Brain microvascular endothelial cell (primary cell): ENCODE measurements around the gene PNPLA7.

ENCODE experiments used
- DNase-seq: peaks from one replicate; pipeline ENCODE4 v3.0.0-alpha.2; 2020
- H3K27ac ChIP-seq: fragments of 250-450 bp; sonication (Bioruptor Pico); 2 replicates; pipeline ENCODE4 v1.5.1; 2020; ENCODE audit warnings: mild to moderate bottlenecking, moderate library complexity
- H3K27me3 ChIP-seq: fragments of 250-450 bp; sonication (Bioruptor Pico); replicated peaks from 2 replicates; pipeline ENCODE4 v1.5.1; 2020; ENCODE audit warnings: mild to moderate bottlenecking
- H3K36me3 ChIP-seq: fragments of 250-450 bp; sonication (Bioruptor Pico); replicated peaks from 2 replicates; pipeline ENCODE4 v1.5.1; 2020; ENCODE audit warnings: mild to moderate bottlenecking
- H3K4me3 ChIP-seq: 2 replicates; pipeline ENCODE4 v1.5.1; 2011; ENCODE audit warnings: low read depth, mild to moderate bottlenecking, control low read depth, low read length, moderate library complexity
- CTCF ChIP-seq: IDR thresholded peaks from 2 replicates; pipeline ENCODE4 v1.5.1; 2011; ENCODE audit warnings: low read depth, mild to moderate bottlenecking, moderate library complexity, low read length, control low read depth, inconsistent platforms; ENCODE audit errors: missing control alignments
- in situ Hi-C: cut with HindIII; loops from 2 replicates; pipeline ENCODE4 v1.10.0; 2017; ENCODE audit warnings: low sequenced_read_pairs, low pct_ligation_motif_present

The PNPLA7 gene

GRCh38 chr9:137449081-137449844, 100.9 kb downstream of the PNPLA7 start:
- peaks cover 26% of the 10 kb centered on the region for H3K36me3 ChIP-seq
- H3K27ac ChIP-seq: no peak overlapping the region
- H3K27me3 ChIP-seq: no peaks in the 10 kb centered on the region
- in situ Hi-C loops: no loop called here
- H3K4me3 ChIP-seq: no peak overlapping the region
- no peak for TF ChIP-seq CTCF
- no peak for DNase-seq

- in situ Hi-C loops: no loop called here
- Histone ChIP-seq H3K27ac (no peak overlapping the region), H3K27me3 (no peaks in the 10 kb centered on the region), H3K4me3 (no peak overlapping the region), H3K36me3 (peaks cover 25% of the 10 kb centered on the region)
- TF ChIP-seq CTCF: no peak
- DNase-seq: no peak
Observed at GRCh38 chr9:137448602-137448962, 101.6 kb downstream of the PNPLA7 start.

GRCh38 chr9:137447722-137448601, 102.2 kb downstream of the PNPLA7 start:
- in situ Hi-C loops: no loop called here

GRCh38 chr9:137446851-137447471, 103.2 kb downstream of the PNPLA7 start:
- peaks cover 15% of the 10 kb centered on the region for H3K36me3 ChIP-seq
- no peak overlapping the region for H3K4me3 ChIP-seq
- TF ChIP-seq CTCF: no peak
- DNase-seq: no peak
- no peak overlapping the region for H3K27ac ChIP-seq
- H3K27me3 ChIP-seq: no peaks in the 10 kb centered on the region
- in situ Hi-C loops: no loop called here

More at GRCh38 chr9:137447722-137448601, 102.2 kb downstream of the PNPLA7 start:
- H3K27me3 ChIP-seq: no peaks in the 10 kb centered on the region
- DNase-seq: no peak
- peaks cover 20% of the 10 kb centered on the region for H3K36me3 ChIP-seq
- no peak overlapping the region for H3K4me3 ChIP-seq
- no peak overlapping the region for H3K27ac ChIP-seq
- TF ChIP-seq CTCF: no peak

GRCh38 chr9:137445930-137446431, 104.2 kb downstream of the PNPLA7 start:
- in situ Hi-C loops: no loop called here
- Histone ChIP-seq H3K36me3 (peaks cover 15% of the 10 kb centered on the region), H3K27ac (no peak overlapping the region), H3K4me3 (no peak overlapping the region), H3K27me3 (no peaks in the 10 kb centered on the region)
- no peak for TF ChIP-seq CTCF
- no peak for DNase-seq
